GM12878 (cell line): ENCODE data around the gene ADAM10. TPM values are rescaled to one million over a fixed set of nuclear protein-coding genes. Genes with fewer than 3 reads are reported as not detected.

Experiments used
- ATAC-seq: fragments of 200-7000 bp; cut with Tn5 transposase; 3 replicates; pipeline ENCODE4 v1.9.1; 2020; ENCODE audit warnings: mild to moderate bottlenecking, moderate library complexity
- BruUV-seq: library from RNA; stranded (reverse); fragments of 400-500 nt; replicated peaks from 2 replicates; lab custom pipeline; 2021; lab: Mats Ljungman, UMichigan
- CTCF ChIA-PET: fragments of 300-600 bp; sonication (Branson Sonifier 250); formaldehyde crosslinking; extraction: SDS; loops from one replicate; lab custom pipeline; 2021; ENCODE audit warnings: inconsistent platforms; lab: Yijun Ruan, JAX
- POLR2A ChIA-PET: fragments of 350-600 bp; formaldehyde crosslinking; extraction: SDS; loops from one replicate; lab custom pipeline; 2021; ENCODE audit warnings: inconsistent platforms; lab: Charles Lee
- RAD21 ChIA-PET: fragments of 300-600 bp; sonication (Branson Sonifier 250); formaldehyde crosslinking; loops from one replicate; lab custom pipeline; 2023; ENCODE audit warnings: antibody characterized with exemption; ENCODE audit not compliant: unreplicated experiment; lab: Charles Lee
- SMC1A ChIA-PET: fragments of 300-600 bp; sonication (Branson Sonifier 250); formaldehyde crosslinking; loops from one replicate; lab custom pipeline; 2023; ENCODE audit not compliant: unreplicated experiment, uncharacterized antibody; lab: Charles Lee
- DNase-seq: peaks from one replicate; pipeline ENCODE4 v3.0.0-alpha.2; 2011; ENCODE audit warnings: low read depth, low spot score
- FAIRE-seq: peaks from 3 replicates; lab custom pipeline; 2011; peaks lifted over from hg19 to GRCh38; lab: Jason Lieb, UNC
- H2AFZ ChIP-seq: 2 replicates; pipeline ENCODE4 v1.6.0; 2011; ENCODE audit warnings: low read depth, low read length, control low read depth; ENCODE audit not compliant: control insufficient read depth
- H3K27ac ChIP-seq: 2 replicates; pipeline ENCODE4 v1.5.1; 2011; ENCODE audit warnings: control low read depth; ENCODE audit not compliant: control insufficient read depth, insufficient read depth
- H3K27me3 ChIP-seq, 2 experiments: replicated peaks in 1 of 2; 2 replicates each; pipeline versions ENCODE4 v1.6.0 to v1.6.1; 2011; ENCODE audit warnings: low read length in 1 of 2; ENCODE audit not compliant: control insufficient read depth in 2 of 2, insufficient read depth in 2 of 2
- H3K36me3 ChIP-seq, 2 experiments: 2 replicates each; pipeline ENCODE4 v1.5.1; 2011; ENCODE audit warnings: low read length in 1 of 2; ENCODE audit not compliant: control insufficient read depth in 2 of 2, insufficient read depth in 2 of 2
- H3K4me1 ChIP-seq: 2 replicates; pipeline ENCODE4 v1.6.1; 2011; ENCODE audit warnings: mild to moderate bottlenecking, low read length, moderate library complexity, mixed read lengths; ENCODE audit not compliant: control insufficient read depth, insufficient read depth
- H3K4me2 ChIP-seq: 2 replicates; pipeline ENCODE4 v1.6.0; 2011; ENCODE audit warnings: control low read depth; ENCODE audit not compliant: control insufficient read depth, insufficient read depth
- H3K4me3 ChIP-seq: fragments of 200-600 bp; sonication (generic); 2 replicates; pipeline ENCODE4 v1.5.1; 2016
- H3K79me2 ChIP-seq: 2 replicates; pipeline ENCODE4 v1.6.0; 2011; ENCODE audit warnings: low read length; ENCODE audit not compliant: control insufficient read depth, insufficient read depth
- H3K9ac ChIP-seq: 2 replicates; pipeline ENCODE4 v1.8.0; 2011; ENCODE audit warnings: low read length, control low read depth, mixed read lengths; ENCODE audit not compliant: control insufficient read depth, insufficient read depth
- H3K9me3 ChIP-seq: replicated peaks from 3 replicates; pipeline ENCODE4 v1.5.1; 2011; ENCODE audit warnings: mild to moderate bottlenecking, low read length; ENCODE audit not compliant: control insufficient read depth, insufficient read depth
- H4K20me1 ChIP-seq: 2 replicates; pipeline ENCODE4 v1.6.0; 2011; ENCODE audit not compliant: control insufficient read depth, insufficient read depth
- BMI1 ChIP-seq: fragments of 450-650 bp; IDR thresholded peaks from 2 replicates; pipeline ENCODE4 v1.6.1; 2016; ENCODE audit warnings: mild to moderate bottlenecking, moderate library complexity, borderline replicate concordance
- CHD2 ChIP-seq: IDR thresholded peaks from 2 replicates; pipeline ENCODE4 v1.6.1; 2011; ENCODE audit warnings: low read depth, low read length, improper control_type of control experiment, borderline replicate concordance
- CTCF ChIP-seq, 3 experiments: IDR thresholded peaks in 2 of 3; conservative IDR thresholded peaks in 1 of 3; 2 replicates each; pipeline ENCODE4 v1.5.1; 2011; ENCODE audit warnings: low read depth in 3 of 3, low read length in 3 of 3, mild to moderate bottlenecking in 3 of 3, control low read depth in 2 of 3, moderate library complexity in 2 of 3, inconsistent platforms in 1 of 3, mixed read lengths in 1 of 3; ENCODE audit not compliant: control insufficient read depth in 2 of 3, insufficient read depth in 1 of 3; ENCODE audit errors: extremely low read depth in 1 of 3
- HSF1 ChIP-seq: fragments of 150-350 bp; IDR thresholded peaks from 2 replicates; pipeline ENCODE4 v1.6.1; 2014; ENCODE audit warnings: mild to moderate bottlenecking, low read depth, low read length
- KDM1A ChIP-seq: fragments of 200-600 bp; sonication (generic); IDR thresholded peaks from 2 replicates; pipeline ENCODE4 v1.6.1; 2016; ENCODE audit warnings: borderline replicate concordance
- NR2F1 ChIP-seq: fragments of 450-650 bp; conservative IDR thresholded peaks from 2 replicates; pipeline ENCODE4 v1.6.1; 2017; ENCODE audit warnings: mild to moderate bottlenecking
- RB1 ChIP-seq: fragments of 450-650 bp; formaldehyde crosslinking; IDR thresholded peaks from 2 replicates; pipeline ENCODE4 v1.6.1; 2017; ENCODE audit warnings: mild to moderate bottlenecking, borderline replicate concordance
- SPI1 ChIP-seq: IDR thresholded peaks from 2 replicates; pipeline ENCODE4 v1.6.1; 2011; ENCODE audit warnings: low read depth, mild to moderate bottlenecking, low read length, moderate library complexity, borderline replicate concordance; ENCODE audit not compliant: insufficient read depth
- WGBS: methylation state at CpG from one replicate; pipeline ENCODE4 v1.1.6; 2016; ENCODE audit warnings: low lambda C conversion rate; ENCODE audit not compliant: insufficient replicate concordance, insufficient coverage; ENCODE audit errors: missing lambda C conversion rate; 5-methylcytosine and 5-hydroxymethylcytosine counted together
- in situ Hi-C: fragments of 300-500 bp; cut with MboI; formaldehyde crosslinking; loops from 9 replicates; pipeline ENCODE4 v1.14.3; 2018; ENCODE audit warnings: mixed read lengths
- intact Hi-C: fragments of 100-400 bp; cut with micrococcal nuclease; formaldehyde crosslinking; loops from one replicate; pipeline ENCODE4 v1.14.2; 2022; ENCODE audit not compliant: unreplicated experiment
- polyA plus RNA-seq, 11 experiments: library from polyadenylated mRNA; depleted of rRNA in 4 of 11; unstranded in 6 of 11; stranded (reverse) in 5 of 11; fragments of >200 nt; fragmentation: Nextera tagmentation in 4 of 11; fragmentation: Illumina TruSeq in 1 of 11; extraction: Ambion mirVana in 4 of 11; extraction: Trizol in 1 of 11; gene quantifications; 1 replicate in 1 of 11; 2 replicates in 10 of 11; pipeline versions ENCODE4 v1.2.1 to v1.2.3, GENCODE V29; 2011 to 2016; ENCODE audit warnings: inconsistent platforms in 2 of 11, missing spikeins in 2 of 11, low read depth in 1 of 11
- total RNA-seq, 4 experiments: library from RNA; depleted of rRNA in 3 of 4; stranded (reverse); fragments of >200 nt in 3 of 4; fragmentation: Illumina TruSeq in 1 of 4; extraction: Trizol in 1 of 4; gene quantifications; 2 replicates each; pipeline versions ENCODE4 v1.2.1 to v1.2.3, GENCODE V29; 2013 to 2021
- TF ChIP-seq, protein P1 (sequence below): fragments of 450-650 bp; IDR thresholded peaks from 2 replicates; pipeline ENCODE4 v1.6.1; 2017; ENCODE audit warnings: mild to moderate bottlenecking

Gene ADAM10
- total and polyA plus RNA-seq, 10 of the 15 experiments (the other 5 are each of a cell fraction or from before 2014, with no cell fraction given), result 10.0 to 88.9 (median 51.7) TPM

- Histone ChIP-seq H3K9ac (no peak overlapping the region), H3K27ac (no peak overlapping the region), H3K4me3 (no peak overlapping the region), H3K79me2 (no peaks in the 10 kb centered on the region), H3K27me3 (no peaks in the 10 kb centered on the region), H3K4me2 (no peak overlapping the region), H3K9me3 (no peaks in the 10 kb centered on the region; the same call in 2 of the 3 replicates), H3K4me1 (peaks cover 10% of the 10 kb centered on the region), H3K36me3 (no peaks in the 10 kb centered on the region), H4K20me1 (no peaks in the 10 kb centered on the region), H2AFZ (no peak overlapping the region)
- intact Hi-C loops, result no loop called here
- CTCF ChIA-PET, result interaction anchor here (0.8 to 1.3 kb wide), 2 partner anchors 8 to 39 kb away, joined by 4 to 5 read pairs; no protein-coding TSS in a partner anchor
- POLR2A ChIA-PET, result interaction anchor here (0.6 kb wide), 1 partner anchor 201 kb away, joined by 3 read pairs; no protein-coding TSS in a partner anchor
- in situ Hi-C loops, result no loop called here
- DNase-seq (no peak), FAIRE-seq (no peak), ATAC-seq (no peak)
- 59% methylated on average over 6 of the region's 6 CpGs for WGBS
- RAD21 ChIA-PET, result no interaction called here
- no TSS peak for BruUV-seq
- SMC1A ChIA-PET, result interaction anchor here (0.7 to 1.4 kb wide), 5 partner anchors 8 to 329 kb away, joined by 3 to 4 read pairs (median 3); no protein-coding TSS in a partner anchor
- TF ChIP-seq RB1, result no peak
Measured at GRCh38 chr15:58559904-58560588, 189.5 kb downstream of the ADAM10 start.

DNA sequence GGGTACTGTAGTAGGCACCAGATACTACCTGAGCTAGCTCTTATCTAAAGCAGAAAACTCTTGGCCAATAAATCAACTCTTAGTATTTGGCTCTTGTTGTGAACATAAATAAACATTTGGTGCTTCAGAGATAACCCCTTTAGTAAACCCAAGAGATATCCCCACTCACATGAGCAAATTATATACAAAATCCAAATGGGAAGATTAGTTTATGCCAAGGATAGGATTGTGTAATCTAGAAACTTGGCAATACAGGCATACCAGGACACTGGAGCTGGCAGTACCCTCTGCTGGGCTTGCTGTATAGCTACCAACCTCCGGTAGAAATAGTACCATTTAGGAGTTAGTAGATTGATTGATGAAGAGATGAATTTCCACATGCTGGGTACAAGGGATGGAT, 190.7 kb downstream of the ADAM10 start:
- ATAC-seq (no peak), FAIRE-seq (no peak), DNase-seq (no peak)
- H3K27ac ChIP-seq, result no peak overlapping the region
- H3K36me3 ChIP-seq, result no peaks in the 10 kb centered on the region
- H2AFZ ChIP-seq, result no peak overlapping the region
- H3K4me1 ChIP-seq, result peaks cover 10% of the 10 kb centered on the region
- H4K20me1 ChIP-seq, result no peaks in the 10 kb centered on the region
- no TSS peak for BruUV-seq
- intact Hi-C loops (no loop called here), in situ Hi-C loops (no loop called here)
- WGBS, result 40% methylated on average over 1 of the region's 1 CpG
- H3K4me2 ChIP-seq, result no peak overlapping the region
- no peaks in the 10 kb centered on the region; the same call in 2 of the 3 replicates for H3K9me3 ChIP-seq
- CTCF ChIA-PET, result interaction anchor here (0.6 to 1.1 kb wide), 2 partner anchors 66 to 281 kb away, joined by 3 read pairs; no protein-coding TSS in a partner anchor
- RAD21 ChIA-PET, result interaction anchor here (0.5 to 0.6 kb wide), 2 partner anchors 11 to 89 kb away, joined by 3 read pairs; no protein-coding TSS in a partner anchor
- POLR2A ChIA-PET, result interaction anchor here (0.6 kb wide), 1 partner anchor 250 kb away, joined by 4 read pairs; no protein-coding TSS in a partner anchor
- SMC1A ChIA-PET, result interaction anchor here (0.9 to 1.4 kb wide), 3 partner anchors 23 to 48 kb away, joined by 3 to 4 read pairs (median 3); no protein-coding TSS in a partner anchor
- no peak overlapping the region for H3K4me3 ChIP-seq
- no peaks in the 10 kb centered on the region for H3K79me2 ChIP-seq
- no peak overlapping the region for H3K9ac ChIP-seq
- H3K27me3 ChIP-seq, result no peaks in the 10 kb centered on the region
- no peak for TF ChIP-seq CHD2
- no peak for TF ChIP-seq KDM1A
- TF ChIP-seq CTCF (IDR thresholded peaks at IDR 0.05 in 2 of 3, conservative IDR thresholded peaks at IDR 0.05 in 1 of 3; ENCODE audit: control insufficient read depth in 2 of 3, extremely low read depth in 1 of 3, insufficient read depth in 1 of 3, low read depth in 3 of 3, low read length in 3 of 3), result no peak
- no peak for TF ChIP-seq SPI1
- TF ChIP-seq NR2F1, result no peak
- no peak for TF ChIP-seq BMI1
- no peak for TF ChIP-seq HSF1
- TF ChIP-seq, protein P1, sequence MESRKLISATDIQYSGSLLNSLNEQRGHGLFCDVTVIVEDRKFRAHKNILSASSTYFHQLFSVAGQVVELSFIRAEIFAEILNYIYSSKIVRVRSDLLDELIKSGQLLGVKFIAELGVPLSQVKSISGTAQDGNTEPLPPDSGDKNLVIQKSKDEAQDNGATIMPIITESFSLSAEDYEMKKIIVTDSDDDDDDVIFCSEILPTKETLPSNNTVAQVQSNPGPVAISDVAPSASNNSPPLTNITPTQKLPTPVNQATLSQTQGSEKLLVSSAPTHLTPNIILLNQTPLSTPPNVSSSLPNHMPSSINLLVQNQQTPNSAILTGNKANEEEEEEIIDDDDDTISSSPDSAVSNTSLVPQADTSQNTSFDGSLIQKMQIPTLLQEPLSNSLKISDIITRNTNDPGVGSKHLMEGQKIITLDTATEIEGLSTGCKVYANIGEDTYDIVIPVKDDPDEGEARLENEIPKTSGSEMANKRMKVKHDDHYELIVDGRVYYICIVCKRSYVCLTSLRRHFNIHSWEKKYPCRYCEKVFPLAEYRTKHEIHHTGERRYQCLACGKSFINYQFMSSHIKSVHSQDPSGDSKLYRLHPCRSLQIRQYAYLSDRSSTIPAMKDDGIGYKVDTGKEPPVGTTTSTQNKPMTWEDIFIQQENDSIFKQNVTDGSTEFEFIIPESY, result no peak
